Activated naive CD4-positive, alpha-beta T cell treated with anti-CD3 and anti-CD28 coated beads, Interleukin-2, amount 50 U/mL, for 24 hours (primary cell): ENCODE results near the gene CD200R1L.

ENCODE experiments used
- H3K27ac Mint-ChIP-seq: one replicate; pipeline ENCODE4 v1.8.0; 2021; ENCODE audit warnings: mild to moderate bottlenecking, mixed read lengths
- H3K27me3 Mint-ChIP-seq: one replicate; pipeline ENCODE4 v1.8.0; 2021; ENCODE audit warnings: mixed read lengths
- H3K36me3 Mint-ChIP-seq: one replicate; pipeline ENCODE4 v1.8.0; 2021; ENCODE audit warnings: mixed read lengths
- H3K4me1 Mint-ChIP-seq: one replicate; pipeline ENCODE4 v1.8.0; 2021; ENCODE audit warnings: mixed read lengths
- H3K4me3 Mint-ChIP-seq: one replicate; pipeline ENCODE4 v1.8.0; 2021; ENCODE audit warnings: mild to moderate bottlenecking, mixed read lengths
- H3K9me3 Mint-ChIP-seq: one replicate; pipeline ENCODE4 v1.8.0; 2021; ENCODE audit warnings: mixed read lengths

CD200R1L gene

GRCh38 chr3:112786002-112786590 lies 60.6 kb downstream of the CD200R1L start:
- H3K27me3 Mint-ChIP-seq: no peaks in the 10 kb centered on the region
- no peaks in the 10 kb centered on the region for H3K4me1 Mint-ChIP-seq
- no peak overlapping the region for H3K4me3 Mint-ChIP-seq
- H3K27ac Mint-ChIP-seq: no peak overlapping the region
- peaks cover 7% of the 10 kb centered on the region for H3K9me3 Mint-ChIP-seq
- H3K36me3 Mint-ChIP-seq: no peaks in the 10 kb centered on the region

- Mint-ChIP-seq H3K9me3 (peaks cover 7% of the 10 kb centered on the region), H3K27me3 (no peaks in the 10 kb centered on the region), H3K27ac (no peak overlapping the region), H3K36me3 (no peaks in the 10 kb centered on the region), H3K4me1 (no peaks in the 10 kb centered on the region), H3K4me3 (no peak overlapping the region)
These were observed 61.2 kb downstream of the CD200R1L start for GRCh38 chr3:112785321-112786001.

GRCh38 chr3:112782491-112782890 lies 64.2 kb downstream of the CD200R1L start:
- Mint-ChIP-seq H3K27ac (no peak overlapping the region), H3K4me1 (no peaks in the 10 kb centered on the region), H3K27me3 (no peaks in the 10 kb centered on the region), H3K4me3 (no peak overlapping the region), H3K36me3 (no peaks in the 10 kb centered on the region), H3K9me3 (peaks cover under 1% of the 10 kb centered on the region)

- Mint-ChIP-seq H3K4me1 (no peaks in the 10 kb centered on the region), H3K9me3 (no peaks in the 10 kb centered on the region), H3K27me3 (no peaks in the 10 kb centered on the region), H3K36me3 (no peaks in the 10 kb centered on the region), H3K27ac (no peak overlapping the region), H3K4me3 (no peak overlapping the region)
These were observed 65.1 kb downstream of the CD200R1L start for GRCh38 chr3:112781599-112781998.

- H3K9me3 Mint-ChIP-seq: no peaks in the 10 kb centered on the region
- no peaks in the 10 kb centered on the region for H3K27me3 Mint-ChIP-seq
- H3K27ac Mint-ChIP-seq: no peak overlapping the region
- H3K36me3 Mint-ChIP-seq: no peaks in the 10 kb centered on the region
- H3K4me1 Mint-ChIP-seq: no peaks in the 10 kb centered on the region
- no peak overlapping the region for H3K4me3 Mint-ChIP-seq
These were observed 66.8 kb downstream of the CD200R1L start for GRCh38 chr3:112779558-112780480.

GRCh38 chr3:112779011-112779410 lies 67.7 kb downstream of the CD200R1L start:
- H3K4me3 Mint-ChIP-seq: no peak overlapping the region
- H3K27me3 Mint-ChIP-seq: no peaks in the 10 kb centered on the region
- peaks cover 5% of the 10 kb centered on the region for H3K4me1 Mint-ChIP-seq
- no peaks in the 10 kb centered on the region for H3K36me3 Mint-ChIP-seq
- H3K27ac Mint-ChIP-seq: no peak overlapping the region
- no peaks in the 10 kb centered on the region for H3K9me3 Mint-ChIP-seq

- H3K27me3 Mint-ChIP-seq: no peaks in the 10 kb centered on the region
- H3K4me1 Mint-ChIP-seq: peaks cover 8% of the 10 kb centered on the region
- no peak overlapping the region for H3K27ac Mint-ChIP-seq
- H3K9me3 Mint-ChIP-seq: no peaks in the 10 kb centered on the region
- no peak overlapping the region for H3K4me3 Mint-ChIP-seq
- H3K36me3 Mint-ChIP-seq: no peaks in the 10 kb centered on the region
These were observed 68.2 kb downstream of the CD200R1L start for GRCh38 chr3:112778353-112778948.

- H3K27ac Mint-ChIP-seq: no peak overlapping the region
- H3K27me3 Mint-ChIP-seq: no peaks in the 10 kb centered on the region
- peaks cover 8% of the 10 kb centered on the region for H3K4me1 Mint-ChIP-seq
- H3K4me3 Mint-ChIP-seq: no peak overlapping the region
- H3K9me3 Mint-ChIP-seq: no peaks in the 10 kb centered on the region
- H3K36me3 Mint-ChIP-seq: no peaks in the 10 kb centered on the region
These were observed 68.9 kb downstream of the CD200R1L start for GRCh38 chr3:112777811-112778210.

GRCh38 chr3:112776836-112777235 lies 69.8 kb downstream of the CD200R1L start:
- Mint-ChIP-seq H3K27me3 (no peaks in the 10 kb centered on the region), H3K9me3 (no peaks in the 10 kb centered on the region), H3K27ac (no peak overlapping the region), H3K4me1 (peaks cover 8% of the 10 kb centered on the region), H3K36me3 (no peaks in the 10 kb centered on the region), H3K4me3 (no peak overlapping the region)

- H3K36me3 Mint-ChIP-seq: no peaks in the 10 kb centered on the region
- peaks cover 8% of the 10 kb centered on the region for H3K4me1 Mint-ChIP-seq
These were observed 70.7 kb downstream of the CD200R1L start for GRCh38 chr3:112776000-112776399.

GRCh38 chr3:112775011-112775742 lies 71.5 kb downstream of the CD200R1L start:
- Mint-ChIP-seq H3K9me3 (no peaks in the 10 kb centered on the region), H3K4me1 (peaks cover 11% of the 10 kb centered on the region), H3K27ac (no peak overlapping the region), H3K4me3 (no peak overlapping the region), H3K36me3 (no peaks in the 10 kb centered on the region), H3K27me3 (no peaks in the 10 kb centered on the region)

More at GRCh38 chr3:112776000-112776399, 70.7 kb downstream of the CD200R1L start:
- Mint-ChIP-seq H3K27me3 (no peaks in the 10 kb centered on the region), H3K9me3 (no peaks in the 10 kb centered on the region), H3K4me3 (no peak overlapping the region), H3K27ac (no peak overlapping the region)

- H3K36me3 Mint-ChIP-seq: no peaks in the 10 kb centered on the region
- peaks cover 15% of the 10 kb centered on the region for H3K4me1 Mint-ChIP-seq
- no peaks in the 10 kb centered on the region for H3K27me3 Mint-ChIP-seq
- H3K9me3 Mint-ChIP-seq: no peaks in the 10 kb centered on the region
- H3K4me3 Mint-ChIP-seq: no peak overlapping the region
- no peak overlapping the region for H3K27ac Mint-ChIP-seq
These were observed 72.3 kb downstream of the CD200R1L start for GRCh38 chr3:112774293-112774926.

- no peak overlapping the region for H3K27ac Mint-ChIP-seq
- H3K27me3 Mint-ChIP-seq: no peaks in the 10 kb centered on the region
- no peaks in the 10 kb centered on the region for H3K9me3 Mint-ChIP-seq
- no peak overlapping the region for H3K4me3 Mint-ChIP-seq
- H3K36me3 Mint-ChIP-seq: no peaks in the 10 kb centered on the region
- peaks cover 18% of the 10 kb centered on the region for H3K4me1 Mint-ChIP-seq
These were observed 72.8 kb downstream of the CD200R1L start for GRCh38 chr3:112773864-112774263.

- Mint-ChIP-seq H3K4me1 (peaks cover 18% of the 10 kb centered on the region), H3K9me3 (no peaks in the 10 kb centered on the region), H3K27ac (no peak overlapping the region)
These were observed 75.7 kb downstream of the CD200R1L start for GRCh38 chr3:112770951-112771350.

More at GRCh38 chr3:112770951-112771350, 75.7 kb downstream of the CD200R1L start:
- H3K4me3 Mint-ChIP-seq: no peak overlapping the region
- H3K27me3 Mint-ChIP-seq: no peaks in the 10 kb centered on the region
- no peaks in the 10 kb centered on the region for H3K36me3 Mint-ChIP-seq
